Progenitor cell of endocrine pancreas (in vitro differentiated cells): ENCODE results near the gene AKR1B15. TPM values are rescaled to one million over a fixed set of nuclear protein-coding genes. Genes with fewer than 3 reads are reported as not detected.

Experiments used
- DNase-seq: peaks from one replicate; pipeline ENCODE4 v3.0.0; 2021; ENCODE audit warnings: low spot score; ENCODE audit not compliant: unreplicated experiment
- H3K27ac Mint-ChIP-seq: 2 replicates; pipeline ENCODE4 v1.8.0; 2021; ENCODE audit warnings: mild to moderate bottlenecking, moderate library complexity, mixed read lengths
- H3K27me3 Mint-ChIP-seq: 2 replicates; pipeline ENCODE4 v1.8.0; 2021; ENCODE audit warnings: mixed read lengths
- H3K36me3 Mint-ChIP-seq: 2 replicates; pipeline ENCODE4 v1.8.0; 2022; ENCODE audit warnings: mixed read lengths; ENCODE audit not compliant: insufficient read depth
- H3K4me1 Mint-ChIP-seq: 2 replicates; pipeline ENCODE4 v1.8.0; 2021; ENCODE audit warnings: low read depth, mixed read lengths
- H3K4me3 Mint-ChIP-seq: 2 replicates; pipeline ENCODE4 v1.8.0; 2021; ENCODE audit warnings: low read depth, mild to moderate bottlenecking, moderate library complexity, mixed read lengths
- H3K9me3 Mint-ChIP-seq: 2 replicates; pipeline ENCODE4 v1.8.0; 2021; ENCODE audit warnings: low read depth, mixed read lengths
- total RNA-seq: library from RNA; stranded (reverse); gene quantifications from 2 replicates; pipeline ENCODE4 v1.2.1, GENCODE V29; 2021
- TF ChIP-seq, protein P1 (sequence below): fragments of 200-600 bp; sonication (generic); IDR thresholded peaks from one replicate; pipeline ENCODE4 v1.5.0; 2021; ENCODE audit warnings: antibody characterized with exemption, mild to moderate bottlenecking; ENCODE audit not compliant: unreplicated experiment

The AKR1B15 gene
- total RNA-seq, 1 donor from 2014 or later = not detected

DNA sequence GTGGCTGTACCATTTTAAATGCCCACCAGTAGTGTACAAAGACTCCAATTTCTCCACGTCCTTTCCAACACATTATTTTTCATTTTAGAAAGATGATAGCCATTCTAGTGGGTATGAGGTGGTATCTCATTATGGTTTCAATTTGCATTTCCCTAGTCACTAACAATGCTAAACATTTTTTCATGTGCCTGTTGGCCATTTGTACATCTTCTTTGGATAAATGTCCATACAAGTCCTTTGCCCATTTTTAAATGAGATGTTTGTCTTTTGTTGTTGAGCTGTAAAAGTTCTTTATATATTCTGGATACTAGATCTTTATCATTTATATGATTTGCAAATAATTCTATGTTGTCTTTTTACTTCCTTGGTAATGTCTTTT, 78.9 kb downstream of the AKR1B15 start:
- DNase-seq = no peak
- Mint-ChIP-seq H3K4me3 (no peak overlapping the region), H3K27me3 (peaks cover 28% of the 10 kb centered on the region), H3K4me1 (no peaks in the 10 kb centered on the region), H3K36me3 (no peaks in the 10 kb centered on the region), H3K27ac (no peak overlapping the region), H3K9me3 (no peaks in the 10 kb centered on the region)
- TF ChIP-seq, protein P1, sequence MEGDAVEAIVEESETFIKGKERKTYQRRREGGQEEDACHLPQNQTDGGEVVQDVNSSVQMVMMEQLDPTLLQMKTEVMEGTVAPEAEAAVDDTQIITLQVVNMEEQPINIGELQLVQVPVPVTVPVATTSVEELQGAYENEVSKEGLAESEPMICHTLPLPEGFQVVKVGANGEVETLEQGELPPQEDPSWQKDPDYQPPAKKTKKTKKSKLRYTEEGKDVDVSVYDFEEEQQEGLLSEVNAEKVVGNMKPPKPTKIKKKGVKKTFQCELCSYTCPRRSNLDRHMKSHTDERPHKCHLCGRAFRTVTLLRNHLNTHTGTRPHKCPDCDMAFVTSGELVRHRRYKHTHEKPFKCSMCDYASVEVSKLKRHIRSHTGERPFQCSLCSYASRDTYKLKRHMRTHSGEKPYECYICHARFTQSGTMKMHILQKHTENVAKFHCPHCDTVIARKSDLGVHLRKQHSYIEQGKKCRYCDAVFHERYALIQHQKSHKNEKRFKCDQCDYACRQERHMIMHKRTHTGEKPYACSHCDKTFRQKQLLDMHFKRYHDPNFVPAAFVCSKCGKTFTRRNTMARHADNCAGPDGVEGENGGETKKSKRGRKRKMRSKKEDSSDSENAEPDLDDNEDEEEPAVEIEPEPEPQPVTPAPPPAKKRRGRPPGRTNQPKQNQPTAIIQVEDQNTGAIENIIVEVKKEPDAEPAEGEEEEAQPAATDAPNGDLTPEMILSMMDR = no peak

DNA sequence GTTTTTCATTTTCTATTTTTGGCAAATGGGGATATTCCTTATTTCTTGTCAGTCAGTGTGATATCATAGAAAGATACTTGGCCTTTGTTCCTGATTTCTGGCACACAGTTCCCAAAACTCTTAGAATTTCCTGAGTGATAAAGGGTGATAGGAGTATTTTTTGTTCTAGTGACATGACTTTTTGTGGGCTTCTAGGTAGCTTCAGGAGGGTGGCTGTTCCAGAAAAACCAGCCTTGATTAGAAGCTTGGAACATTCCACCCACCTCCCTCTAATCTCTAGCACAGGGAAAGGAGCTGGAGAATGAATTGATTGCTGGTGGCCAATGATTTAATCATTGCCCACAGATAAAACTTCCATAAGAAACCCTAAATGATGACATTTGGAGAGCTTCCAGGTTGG, 80.5 kb downstream of the AKR1B15 start:
- H3K4me3 Mint-ChIP-seq = no peak overlapping the region

More for the DNA sequence above, 80.5 kb downstream of the AKR1B15 start:
- TF ChIP-seq, protein P1 = no peak
- DNase-seq = no peak
- Mint-ChIP-seq H3K9me3 (no peaks in the 10 kb centered on the region), H3K36me3 (no peaks in the 10 kb centered on the region), H3K4me1 (no peaks in the 10 kb centered on the region), H3K27me3 (peaks cover 28% of the 10 kb centered on the region), H3K27ac (no peak overlapping the region)

Other genes with a start within 250 kb of the AKR1B15 start
- 31.6 and 34.2 TPM in 2 replicates for gene SLC35B4, start 232.2 kb upstream of the AKR1B15 start, total RNA-seq
- gene AKR1B1, start 90.0 kb upstream of the AKR1B15 start, total RNA-seq = 96.0 and 99.8 TPM in 2 replicates
- gene AKR1B10, start 21.5 kb upstream of the AKR1B15 start, total RNA-seq = 0.55 TPM in 1 of 2 replicates, not detected in the other
- gene BPGM, start 97.7 kb downstream of the AKR1B15 start, total RNA-seq = 20.5 and 22.8 TPM in 2 replicates
- gene CALD1, start 230.5 kb downstream of the AKR1B15 start, total RNA-seq = 95.4 and 106 TPM in 2 replicates